ENCODE data around the gene UBXN10.

Gene UBXN10

DNA sequence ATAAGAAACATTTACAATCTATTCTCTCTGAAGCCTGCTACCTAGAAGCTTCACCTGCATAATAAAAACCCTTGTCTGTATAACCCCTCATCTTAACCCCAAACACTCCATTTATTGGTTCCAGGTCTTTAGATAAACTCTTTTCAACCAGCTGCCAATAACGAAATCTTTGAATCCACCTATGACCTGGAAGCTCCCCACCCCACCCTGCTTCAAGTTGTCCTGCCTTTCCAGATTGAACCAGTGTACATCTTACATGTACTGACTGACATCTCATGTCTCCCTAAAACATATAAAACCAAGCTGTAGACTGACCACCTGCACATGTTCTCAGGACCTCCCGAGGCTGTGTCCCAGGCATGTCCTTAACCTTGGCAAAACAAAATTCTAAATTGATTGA, 54.1 kb downstream of the UBXN10 start:
- ChIA-PET CTCF (interaction anchor here (1.0 to 1.2 kb wide), 2 partner anchors 28 to 254 kb away, joined by 3 read pairs; no protein-coding TSS in a partner anchor), POLR2A (no interaction called here)
- TF ChIP-seq, protein P1, sequence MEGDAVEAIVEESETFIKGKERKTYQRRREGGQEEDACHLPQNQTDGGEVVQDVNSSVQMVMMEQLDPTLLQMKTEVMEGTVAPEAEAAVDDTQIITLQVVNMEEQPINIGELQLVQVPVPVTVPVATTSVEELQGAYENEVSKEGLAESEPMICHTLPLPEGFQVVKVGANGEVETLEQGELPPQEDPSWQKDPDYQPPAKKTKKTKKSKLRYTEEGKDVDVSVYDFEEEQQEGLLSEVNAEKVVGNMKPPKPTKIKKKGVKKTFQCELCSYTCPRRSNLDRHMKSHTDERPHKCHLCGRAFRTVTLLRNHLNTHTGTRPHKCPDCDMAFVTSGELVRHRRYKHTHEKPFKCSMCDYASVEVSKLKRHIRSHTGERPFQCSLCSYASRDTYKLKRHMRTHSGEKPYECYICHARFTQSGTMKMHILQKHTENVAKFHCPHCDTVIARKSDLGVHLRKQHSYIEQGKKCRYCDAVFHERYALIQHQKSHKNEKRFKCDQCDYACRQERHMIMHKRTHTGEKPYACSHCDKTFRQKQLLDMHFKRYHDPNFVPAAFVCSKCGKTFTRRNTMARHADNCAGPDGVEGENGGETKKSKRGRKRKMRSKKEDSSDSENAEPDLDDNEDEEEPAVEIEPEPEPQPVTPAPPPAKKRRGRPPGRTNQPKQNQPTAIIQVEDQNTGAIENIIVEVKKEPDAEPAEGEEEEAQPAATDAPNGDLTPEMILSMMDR (IDR thresholded peaks at IDR 0.05; ENCODE audit: control extremely low read depth, extremely low read depth, low read depth, missing control alignments), result no peak
- DNase-seq (ENCODE audit: extremely low spot score), result no peak

DNA sequence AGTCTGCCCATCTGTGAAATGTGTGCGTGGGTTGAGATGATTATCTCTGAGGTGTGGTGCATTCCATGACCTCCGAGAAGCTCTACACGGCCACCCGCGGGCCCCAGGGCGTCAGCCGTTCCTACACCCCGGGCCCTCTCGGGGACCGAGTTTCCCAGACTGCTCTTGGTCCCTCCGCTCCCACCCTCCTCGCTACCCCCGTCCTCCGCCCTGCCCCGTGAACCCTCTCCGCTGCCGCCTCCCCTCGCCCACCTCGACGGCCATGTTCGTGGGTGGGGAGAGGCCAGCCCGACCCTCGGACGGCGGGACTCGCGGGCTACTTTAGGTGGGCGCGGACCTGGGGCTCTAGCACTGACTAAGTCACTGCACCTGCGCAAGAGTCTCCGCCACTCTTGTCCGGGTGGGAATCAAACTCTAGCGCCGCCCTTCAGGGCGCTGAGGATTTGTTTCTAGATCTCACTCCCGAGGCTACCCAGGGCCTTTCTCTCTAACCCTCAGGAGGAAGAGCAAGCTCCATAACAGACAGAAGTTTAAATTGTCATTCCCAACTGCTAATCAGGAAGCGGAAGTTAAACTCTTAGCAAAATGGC, 57.1 kb downstream of the UBXN10 start:
- POLR2A ChIA-PET, result no interaction called here
- TF ChIP-seq, protein P1 (IDR thresholded peaks at IDR 0.05; ENCODE audit: control extremely low read depth, extremely low read depth, low read depth, missing control alignments), result no peak
- no peak for DNase-seq (ENCODE audit: extremely low spot score)
- CTCF ChIA-PET, result no interaction called here
